Fibroblast of the aortic adventitia (primary cell): Measurements from ENCODE around the gene NELFE. TPM values are rescaled to one million over a fixed set of nuclear protein-coding genes. Genes with fewer than 3 reads are reported as not detected.
"Not testable (repeated sequence)": the region's sequence is repeated elsewhere in the genome, so short reads cannot be mapped to it uniquely, and the experiment has no call there.

ENCODE experiments used
- DNase-seq: peaks from one replicate; pipeline ENCODE4 v3.0.0-alpha.2; 2010; ENCODE audit warnings: low read depth
- H3K4me3 ChIP-seq: 2 replicates; pipeline ENCODE4 v1.5.1; 2011; ENCODE audit warnings: low read depth, mild to moderate bottlenecking, control low read depth, low read length, moderate library complexity
- total RNA-seq: library from RNA; depleted of rRNA; stranded (reverse); fragments of >200 nt; gene quantifications from 2 replicates; pipeline ENCODE4 v1.2.3, GENCODE V29; 2012; ENCODE audit warnings: low replicate concordance
- TF ChIP-seq, protein P1 (sequence below): IDR thresholded peaks from 2 replicates; pipeline ENCODE4 v1.5.1; 2011; ENCODE audit warnings: mild to moderate bottlenecking, low read length, control low read depth, inconsistent platforms; ENCODE audit not compliant: insufficient read depth

The NELFE gene
- total RNA-seq, 1 donor = 109 TPM

DNA sequence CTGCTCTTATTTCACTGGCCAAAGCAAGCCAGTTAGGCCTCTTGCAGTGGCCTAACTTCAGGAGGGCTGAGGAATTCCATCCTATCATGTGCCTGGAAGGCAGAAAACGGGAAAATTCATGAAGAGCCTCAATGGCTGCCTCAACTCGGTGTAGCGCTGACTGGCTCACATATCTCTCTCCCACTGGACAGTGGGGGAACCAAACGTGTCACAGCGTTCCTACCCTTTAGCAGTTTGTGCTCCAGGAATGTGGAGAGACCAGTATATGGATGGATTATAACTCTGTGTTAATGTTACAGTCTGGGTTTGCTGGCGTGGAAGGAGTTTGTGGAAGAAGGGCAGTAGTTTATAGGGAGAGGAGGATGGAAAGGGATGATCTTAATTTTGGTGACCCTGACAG lies 43.0 kb downstream of the NELFE start:
- no peak overlapping the region for H3K4me3 ChIP-seq
- DNase-seq = no peak
- TF ChIP-seq, protein P1, sequence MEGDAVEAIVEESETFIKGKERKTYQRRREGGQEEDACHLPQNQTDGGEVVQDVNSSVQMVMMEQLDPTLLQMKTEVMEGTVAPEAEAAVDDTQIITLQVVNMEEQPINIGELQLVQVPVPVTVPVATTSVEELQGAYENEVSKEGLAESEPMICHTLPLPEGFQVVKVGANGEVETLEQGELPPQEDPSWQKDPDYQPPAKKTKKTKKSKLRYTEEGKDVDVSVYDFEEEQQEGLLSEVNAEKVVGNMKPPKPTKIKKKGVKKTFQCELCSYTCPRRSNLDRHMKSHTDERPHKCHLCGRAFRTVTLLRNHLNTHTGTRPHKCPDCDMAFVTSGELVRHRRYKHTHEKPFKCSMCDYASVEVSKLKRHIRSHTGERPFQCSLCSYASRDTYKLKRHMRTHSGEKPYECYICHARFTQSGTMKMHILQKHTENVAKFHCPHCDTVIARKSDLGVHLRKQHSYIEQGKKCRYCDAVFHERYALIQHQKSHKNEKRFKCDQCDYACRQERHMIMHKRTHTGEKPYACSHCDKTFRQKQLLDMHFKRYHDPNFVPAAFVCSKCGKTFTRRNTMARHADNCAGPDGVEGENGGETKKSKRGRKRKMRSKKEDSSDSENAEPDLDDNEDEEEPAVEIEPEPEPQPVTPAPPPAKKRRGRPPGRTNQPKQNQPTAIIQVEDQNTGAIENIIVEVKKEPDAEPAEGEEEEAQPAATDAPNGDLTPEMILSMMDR = no peak

GRCh38 chr6:31915351-31915750 lies 43.4 kb downstream of the NELFE start:
- H3K4me3 ChIP-seq = no peak overlapping the region
- DNase-seq = no peak
- TF ChIP-seq, protein P1 = no peak

GRCh38 chr6:31911826-31912585 lies 46.8 kb downstream of the NELFE start:
- TF ChIP-seq, protein P1 = no peak
- H3K4me3 ChIP-seq = no peak overlapping the region

DNA sequence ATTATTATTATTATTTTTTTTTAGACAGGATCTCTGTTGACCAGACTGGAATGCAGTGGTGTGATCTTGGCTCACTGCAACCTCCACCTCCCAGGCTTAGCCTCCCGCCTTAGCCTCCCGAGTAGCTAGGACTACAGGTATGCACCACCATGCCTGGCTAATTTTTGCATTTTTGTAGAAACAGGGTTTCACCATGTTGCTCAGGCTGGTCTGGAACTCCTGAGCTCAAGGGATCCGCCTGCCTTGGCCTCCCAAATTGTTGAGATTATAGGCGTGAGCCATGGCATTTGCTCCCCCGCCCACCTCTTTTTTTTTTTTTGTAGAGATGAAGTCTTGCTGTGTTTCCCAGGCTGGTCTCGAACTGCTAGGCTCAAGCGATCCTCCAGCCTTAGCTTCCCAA lies 49.5 kb downstream of the NELFE start:
- H3K4me3 ChIP-seq, DNase-seq: not testable (repeated sequence)

More at GRCh38 chr6:31911826-31912585, 46.8 kb downstream of the NELFE start:
- no peak for DNase-seq

DNA sequence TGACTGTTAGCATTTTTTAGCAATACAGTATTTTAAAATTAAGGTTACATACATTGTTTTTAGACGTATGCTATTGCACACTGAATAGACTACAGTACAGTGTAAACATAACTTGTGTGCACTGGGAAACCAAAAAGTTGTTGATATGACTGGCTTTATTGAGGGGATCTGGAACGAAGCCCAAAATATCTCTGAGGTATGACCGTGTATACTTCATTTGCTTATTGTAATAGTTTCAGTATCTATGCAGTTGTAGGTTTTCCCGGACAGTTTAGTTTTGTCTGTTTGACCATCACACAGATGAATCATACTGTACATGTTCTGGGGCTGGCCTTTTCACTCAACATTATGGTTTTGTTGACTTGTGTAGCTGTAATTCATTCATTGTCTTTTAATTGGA lies 50.0 kb downstream of the NELFE start:
- TF ChIP-seq, protein P1 = no peak
- no peak overlapping the region for H3K4me3 ChIP-seq
- peak; percentile 35 for DNase-seq

- not testable (repeated sequence) for H3K4me3 ChIP-seq, DNase-seq
Observed at GRCh38 chr6:31908255-31908654, 50.5 kb downstream of the NELFE start.

DNA sequence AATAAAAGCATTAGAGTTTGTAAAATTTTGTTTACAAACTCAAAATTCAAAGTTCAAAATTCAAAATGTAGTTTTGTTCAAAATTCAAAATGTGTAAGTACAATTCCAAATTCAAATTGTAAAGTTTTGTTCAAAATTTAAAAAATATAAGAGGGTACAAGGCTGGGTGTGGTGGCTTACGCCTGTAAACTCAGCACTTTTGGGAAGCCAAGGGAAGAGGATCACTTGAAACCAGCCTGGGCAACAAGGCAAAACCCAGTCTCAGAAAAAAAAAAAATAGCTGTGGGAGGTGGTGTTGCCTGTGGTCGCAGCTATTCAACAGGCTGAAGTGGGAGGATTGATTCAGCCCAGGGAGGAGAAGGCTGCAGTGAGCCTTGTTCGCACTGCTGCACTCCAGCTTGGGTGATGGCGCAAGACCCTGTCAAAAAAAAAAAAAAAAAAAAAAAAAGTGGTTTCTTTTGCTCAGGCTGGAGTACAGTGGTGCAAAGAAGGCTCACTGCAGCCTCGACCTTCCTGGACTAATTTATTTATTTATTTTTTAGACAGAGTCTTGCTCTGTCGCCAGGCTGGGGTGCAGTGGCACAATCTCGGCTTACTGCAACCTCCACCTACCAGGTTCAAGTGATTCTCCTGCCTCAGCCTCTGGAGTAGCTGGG lies 51.5 kb downstream of the NELFE start:
- TF ChIP-seq, protein P1 = no peak
- DNase-seq = peak; percentile 83
- H3K4me3 ChIP-seq = no peak overlapping the region

DNA sequence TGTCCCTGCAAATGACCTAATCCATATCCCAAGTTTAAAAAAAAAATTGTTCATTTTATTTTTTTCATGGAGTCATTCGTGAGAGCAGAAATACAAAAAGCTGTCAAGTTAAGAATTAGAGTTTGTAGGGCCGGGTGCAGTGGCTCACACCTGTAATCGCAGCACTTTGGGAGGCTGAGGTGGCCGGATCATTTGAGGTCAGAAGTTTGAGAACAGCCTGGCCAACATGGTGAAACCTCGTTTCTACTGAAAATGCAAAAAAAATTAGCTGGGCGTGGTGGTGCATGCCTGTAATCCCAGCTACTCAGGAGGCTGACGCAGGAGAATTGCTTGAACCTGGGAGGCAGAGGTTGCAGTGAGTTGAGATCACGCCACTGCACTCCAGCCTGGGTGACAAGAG lies 52.0 kb downstream of the NELFE start:
- not testable (repeated sequence) for DNase-seq, H3K4me3 ChIP-seq
